OCI-LY7 (cell line): ENCODE measurements around the gene ARHGEF39.
"Not testable (repeated sequence)": the region's sequence is repeated elsewhere in the genome, so short reads cannot be mapped to it uniquely, and the experiment has no call there.

Experiments used
- CTCF ChIP-seq: fragments of 200-600 bp; sonication (generic); conservative IDR thresholded peaks from 2 replicates; pipeline ENCODE4 v1.5.1; 2014; ENCODE audit warnings: mild to moderate bottlenecking, antibody characterized with exemption, low read length, moderate library complexity, mixed read lengths
- EZH2phosphoT487 ChIP-seq: fragments of 200-600 bp; sonication (generic); IDR thresholded peaks from 2 replicates; pipeline ENCODE4 v1.6.1; 2018; ENCODE audit warnings: low read depth, borderline replicate concordance, mild to moderate bottlenecking, mixed run types, antibody characterized with exemption, low read length, moderate library complexity, mixed read lengths

GRCh38 chr9:35638751-35639150 is 26.2 kb downstream of the ARHGEF39 start:
- not testable (repeated sequence) for TF ChIP-seq EZH2phosphoT487, CTCF
